ENCODE measurements around the gene PSMB9.

Gene PSMB9

DNA sequence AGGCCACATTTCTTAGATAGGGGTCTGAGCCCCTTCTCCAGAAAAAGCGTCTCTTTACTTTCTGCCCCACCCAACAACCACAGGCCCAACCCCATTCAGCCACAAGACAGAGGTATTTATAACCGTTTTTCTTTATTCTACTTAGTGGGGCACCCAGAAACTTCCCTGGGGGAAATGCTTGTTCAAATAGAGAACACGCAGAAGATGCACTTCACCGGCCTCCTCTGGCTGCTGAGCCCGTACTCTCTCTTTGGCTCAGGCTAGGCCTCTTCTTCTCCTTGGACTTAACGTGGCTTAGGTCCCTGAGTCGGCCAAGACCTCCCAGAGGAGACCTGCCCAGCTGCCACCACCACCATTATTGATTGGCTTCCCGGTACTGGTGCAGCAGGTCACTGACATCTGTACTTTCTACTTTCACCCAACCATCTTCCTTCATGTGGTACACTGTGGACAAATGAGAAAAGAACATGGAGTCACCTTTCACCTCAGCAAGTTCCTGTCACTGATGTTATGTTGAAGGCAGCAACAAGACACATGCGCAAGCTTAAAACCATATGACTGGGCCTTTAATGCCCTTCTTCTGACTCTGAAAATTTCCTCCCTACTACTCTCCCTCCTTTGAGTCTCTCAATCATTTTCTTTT is 13.3 kb upstream of the PSMB9 start:
- Histone ChIP-seq H3K36me3 (ENCODE audit: control insufficient read depth in 1 of 2, insufficient read depth in 2 of 2, low read length in 2 of 2) (peaks cover 22 to 37% of the 10 kb centered on the region in 2 donors), H3K4me1 (ENCODE audit: control insufficient read depth in 1 of 2, insufficient read depth in 2 of 2, low read length in 2 of 2) (peaks cover 13 to 32% of the 10 kb centered on the region in 2 donors)

DNA sequence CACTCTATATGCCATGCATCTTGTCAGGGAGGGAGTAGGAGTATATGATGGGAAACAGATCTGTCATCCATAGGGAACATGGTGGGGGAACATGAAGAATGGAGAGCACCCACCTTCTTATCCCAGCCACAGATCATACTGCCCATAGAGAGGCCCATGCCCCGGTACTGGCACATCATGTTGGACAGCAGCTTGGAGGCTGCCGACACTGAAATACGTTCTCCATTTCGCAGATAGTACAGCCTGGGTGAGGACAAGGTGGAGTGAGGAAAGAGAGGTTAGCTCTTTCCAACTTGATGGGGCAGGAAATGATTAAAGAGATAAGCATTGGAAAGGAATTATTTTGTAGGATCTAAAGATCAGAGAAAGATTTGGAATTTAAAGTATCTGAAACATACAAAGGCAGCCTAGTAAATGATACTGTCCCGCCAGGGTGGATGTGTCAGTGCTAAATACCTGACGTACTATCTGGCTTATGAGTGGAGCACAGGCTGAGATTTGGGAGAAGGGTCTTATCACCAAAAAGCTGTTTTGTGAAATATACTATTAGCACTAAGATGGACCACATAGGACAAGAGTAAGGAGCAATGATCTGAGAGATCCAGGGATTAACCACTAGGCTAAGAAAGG is 11.9 kb upstream of the PSMB9 start:
- H3K36me3 ChIP-seq (ENCODE audit: control insufficient read depth in 1 of 2, insufficient read depth in 2 of 2, low read length in 2 of 2): peaks cover 26 to 40% of the 10 kb centered on the region in 2 donors
- no peaks in the 10 kb centered on the region for H3K27me3 ChIP-seq (ENCODE audit: low read depth, low read length)
- H3K9me3 ChIP-seq (ENCODE audit: control insufficient read depth in 1 of 2, low read length in 2 of 2): no peaks in the 10 kb centered on the region
- H3K4me1 ChIP-seq (ENCODE audit: control insufficient read depth in 1 of 2, insufficient read depth in 2 of 2, low read length in 2 of 2): peaks cover 13 to 32% of the 10 kb centered on the region in 2 donors
- no peak overlapping the region for H3K27ac ChIP-seq (ENCODE audit: low read length)
- H3K4me3 ChIP-seq (ENCODE audit: low read depth in 1 of 2, low read length in 2 of 2): peak overlapping the region in 1 of 2 donors; percentile 92

More for the DNA sequence above, 13.3 kb upstream of the PSMB9 start:
- no peak overlapping the region for H3K27ac ChIP-seq (ENCODE audit: low read length)
- no peaks in the 10 kb centered on the region for H3K9me3 ChIP-seq (ENCODE audit: control insufficient read depth in 1 of 2, low read length in 2 of 2)
- no peaks in the 10 kb centered on the region for H3K27me3 ChIP-seq (ENCODE audit: low read depth, low read length)
- H3K4me3 ChIP-seq (ENCODE audit: low read depth in 1 of 2, low read length in 2 of 2): no peak overlapping the region

DNA sequence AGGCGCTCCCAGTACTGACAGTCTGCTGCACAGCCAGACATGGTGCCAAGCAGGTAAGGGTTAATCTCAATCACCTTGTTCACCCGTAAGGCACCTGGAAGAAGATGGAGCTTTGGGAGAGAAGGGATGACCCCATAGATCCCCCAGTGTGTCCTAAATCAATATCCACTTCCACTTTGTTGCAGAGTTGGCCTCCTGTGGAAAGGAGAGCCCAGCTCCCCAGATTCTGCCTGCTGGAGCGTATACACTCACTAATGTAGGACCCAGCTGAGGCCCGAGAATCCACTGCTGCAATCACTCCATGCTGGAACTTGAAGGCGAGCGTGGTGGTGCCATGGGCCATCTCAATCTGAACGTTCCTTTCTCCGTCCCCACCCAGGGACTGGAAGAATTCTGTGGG is 11.3 kb upstream of the PSMB9 start:
- H3K4me3 ChIP-seq (ENCODE audit: low read depth in 1 of 2, low read length in 2 of 2): peak overlapping the region; percentile 83 to 92
- H3K4me1 ChIP-seq (ENCODE audit: control insufficient read depth in 1 of 2, insufficient read depth in 2 of 2, low read length in 2 of 2): peaks cover 13 to 30% of the 10 kb centered on the region in 2 donors
- peaks cover 31 to 46% of the 10 kb centered on the region in 2 donors for H3K36me3 ChIP-seq (ENCODE audit: control insufficient read depth in 1 of 2, insufficient read depth in 2 of 2, low read length in 2 of 2)

DNA sequence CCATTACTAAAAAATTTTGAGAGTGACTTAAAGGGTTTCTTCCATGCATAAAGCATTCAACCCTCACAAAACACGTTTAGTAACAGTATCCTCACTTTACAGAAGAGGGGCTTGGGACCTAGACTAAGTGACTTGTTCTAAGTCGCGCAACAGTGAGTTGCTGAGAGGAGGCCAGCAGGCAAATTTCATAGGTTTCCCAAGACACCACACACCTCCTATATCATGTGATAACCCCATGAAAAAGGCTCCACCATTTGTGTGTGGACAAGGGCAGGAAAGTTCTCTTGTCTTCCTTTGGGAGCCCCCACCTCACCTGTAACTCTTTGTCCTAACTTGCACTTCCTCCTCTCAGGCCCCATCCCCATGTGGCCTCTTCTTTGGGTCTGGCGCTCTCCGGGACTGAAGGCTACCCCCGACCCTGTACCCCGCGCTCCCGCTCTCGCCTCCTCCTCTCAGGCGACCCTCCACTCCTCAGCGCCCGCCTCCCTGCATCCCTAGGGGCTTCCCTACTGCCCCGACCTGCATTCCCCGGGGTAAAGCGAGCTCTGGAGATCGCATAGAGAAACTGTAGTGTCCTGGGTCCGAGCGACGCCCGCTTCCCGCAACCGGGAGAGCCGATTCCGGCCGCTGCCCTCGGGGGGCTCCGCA is 10.5 kb upstream of the PSMB9 start:
- Histone ChIP-seq H3K36me3 (ENCODE audit: control insufficient read depth in 1 of 2, insufficient read depth in 2 of 2, low read length in 2 of 2) (peaks cover 35 to 52% of the 10 kb centered on the region in 2 donors), H3K4me1 (ENCODE audit: control insufficient read depth in 1 of 2, insufficient read depth in 2 of 2, low read length in 2 of 2) (peaks cover 13 to 26% of the 10 kb centered on the region in 2 donors), H3K27me3 (ENCODE audit: low read depth, low read length) (no peaks in the 10 kb centered on the region), H3K9me3 (ENCODE audit: control insufficient read depth in 1 of 2, low read length in 2 of 2) (no peaks in the 10 kb centered on the region), H3K27ac (ENCODE audit: low read length) (peak overlapping the region; percentile 99), H3K4me3 (ENCODE audit: low read depth in 1 of 2, low read length in 2 of 2) (peak overlapping the region; percentile 83 to 92)

More for the DNA sequence above, 11.3 kb upstream of the PSMB9 start:
- Histone ChIP-seq H3K9me3 (ENCODE audit: control insufficient read depth in 1 of 2, low read length in 2 of 2) (no peaks in the 10 kb centered on the region), H3K27ac (ENCODE audit: low read length) (peak overlapping the region; percentile 99), H3K27me3 (ENCODE audit: low read depth, low read length) (no peaks in the 10 kb centered on the region)

DNA sequence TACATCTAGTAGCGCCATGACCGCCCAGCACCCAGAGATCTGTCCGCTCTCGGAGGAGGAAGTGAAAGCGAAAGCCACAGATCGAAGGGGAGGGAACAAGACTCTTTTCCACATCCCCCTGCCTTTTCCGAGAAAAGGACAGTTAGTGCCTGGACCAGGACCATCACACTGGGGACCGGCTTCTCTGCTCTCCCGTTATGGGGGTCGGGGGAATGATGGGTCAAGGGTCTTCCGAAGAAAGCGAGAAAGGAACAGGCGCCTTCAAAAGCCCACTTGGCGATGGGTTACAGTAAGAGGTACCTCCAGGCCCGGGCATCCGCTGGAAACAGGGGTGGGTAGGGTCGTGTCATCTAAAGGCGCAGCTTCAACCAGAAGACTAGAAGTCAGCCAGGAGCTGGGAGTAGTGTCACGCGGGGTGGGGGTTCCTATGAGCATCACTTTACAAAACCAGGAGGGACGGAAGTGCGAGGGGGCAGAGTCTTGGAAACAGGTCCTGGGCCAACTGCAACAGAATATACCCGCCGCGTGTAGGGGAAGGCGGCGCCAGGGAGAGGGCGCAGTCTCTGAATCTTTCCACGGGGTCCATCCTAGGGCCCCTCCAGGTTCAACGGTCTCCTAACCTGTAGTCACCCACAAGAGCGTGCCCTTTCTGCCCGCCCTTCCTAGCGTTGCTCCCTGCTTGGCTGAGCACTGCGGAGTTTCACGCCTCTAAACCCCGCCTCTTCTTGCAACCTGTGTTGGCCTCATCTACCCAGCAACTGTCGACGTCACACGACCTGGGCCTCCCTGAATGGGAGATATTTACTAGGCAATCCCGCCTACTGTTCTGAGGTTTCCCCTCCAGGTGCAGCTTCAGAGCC is 9.8 kb upstream of the PSMB9 start, which contains the start of gene PSMB8:
Gene PSMB8 (minus strand): TSS at position 69 of the 860 bp plus-strand sequence. CDS start 51 bp downstream, at position 18.
- Histone ChIP-seq H3K36me3 (ENCODE audit: control insufficient read depth in 1 of 2, insufficient read depth in 2 of 2, low read length in 2 of 2) (peaks cover 42 to 56% of the 10 kb centered on the region in 2 donors), H3K9me3 (ENCODE audit: control insufficient read depth in 1 of 2, low read length in 2 of 2) (no peaks in the 10 kb centered on the region), H3K4me3 (ENCODE audit: low read depth in 1 of 2, low read length in 2 of 2) (peak within 1 kb of the TSS; percentile 83 to 92), H3K27ac (ENCODE audit: low read length) (peak within 1 kb of the TSS; percentile 99), H3K27me3 (ENCODE audit: low read depth, low read length) (no peaks in the 10 kb centered on the region), H3K4me1 (ENCODE audit: control insufficient read depth in 1 of 2, insufficient read depth in 2 of 2, low read length in 2 of 2) (peaks cover 13 to 26% of the 10 kb centered on the region in 2 donors)

- Histone ChIP-seq H3K27me3 (ENCODE audit: low read depth, low read length) (no peaks in the 10 kb centered on the region), H3K36me3 (ENCODE audit: control insufficient read depth in 1 of 2, insufficient read depth in 2 of 2, low read length in 2 of 2) (peaks cover 44 to 59% of the 10 kb centered on the region in 2 donors), H3K4me1 (ENCODE audit: control insufficient read depth in 1 of 2, insufficient read depth in 2 of 2, low read length in 2 of 2) (peaks cover 13 to 26% of the 10 kb centered on the region in 2 donors)
Observed at GRCh38 chr6:32844839-32845383, 9.1 kb upstream of the PSMB9 start.

DNA sequence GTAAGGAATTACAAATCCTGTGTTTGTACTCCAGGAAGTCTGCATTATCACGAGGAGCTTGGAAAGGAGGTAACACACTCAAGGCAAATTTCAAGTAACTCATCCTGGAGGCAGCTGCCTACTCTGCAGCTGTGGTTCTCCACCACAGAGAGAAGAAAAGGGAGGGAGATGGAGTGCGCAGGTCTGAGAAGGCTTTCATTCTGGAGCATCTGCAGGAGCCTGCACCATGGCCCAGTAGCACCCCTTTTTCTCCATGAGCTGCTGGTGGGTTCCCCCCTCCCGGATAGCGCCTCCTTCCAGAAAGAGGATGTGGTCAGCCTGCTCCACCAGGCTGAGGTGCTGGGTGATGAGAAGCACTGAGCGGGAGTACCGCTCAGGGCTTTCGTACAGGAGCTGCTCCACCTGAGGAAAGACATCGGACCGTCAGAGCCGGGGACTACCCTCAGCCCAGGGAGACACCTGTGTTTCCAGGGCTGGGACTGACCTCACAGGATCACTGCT is 8.6 kb upstream of the PSMB9 start:
- Histone ChIP-seq H3K9me3 (ENCODE audit: control insufficient read depth in 1 of 2, low read length in 2 of 2) (no peaks in the 10 kb centered on the region), H3K27me3 (ENCODE audit: low read depth, low read length) (no peaks in the 10 kb centered on the region), H3K27ac (ENCODE audit: low read length) (peak overlapping the region; percentile 99), H3K36me3 (ENCODE audit: control insufficient read depth in 1 of 2, insufficient read depth in 2 of 2, low read length in 2 of 2) (peaks cover 46 to 61% of the 10 kb centered on the region in 2 donors), H3K4me1 (ENCODE audit: control insufficient read depth in 1 of 2, insufficient read depth in 2 of 2, low read length in 2 of 2) (peaks cover 13 to 26% of the 10 kb centered on the region in 2 donors), H3K4me3 (ENCODE audit: low read depth in 1 of 2, low read length in 2 of 2) (peak overlapping the region; percentile 83 to 92)

More at GRCh38 chr6:32844839-32845383, 9.1 kb upstream of the PSMB9 start:
- no peaks in the 10 kb centered on the region for H3K9me3 ChIP-seq (ENCODE audit: control insufficient read depth in 1 of 2, low read length in 2 of 2)
- peak overlapping the region; percentile 83 to 92 for H3K4me3 ChIP-seq (ENCODE audit: low read depth in 1 of 2, low read length in 2 of 2)
- peak overlapping the region; percentile 99 for H3K27ac ChIP-seq (ENCODE audit: low read length)

- no peaks in the 10 kb centered on the region for H3K9me3 ChIP-seq (ENCODE audit: control insufficient read depth in 1 of 2, low read length in 2 of 2)
- no peaks in the 10 kb centered on the region for H3K27me3 ChIP-seq (ENCODE audit: low read depth, low read length)
- peaks cover 13 to 33% of the 10 kb centered on the region in 2 donors for H3K4me1 ChIP-seq (ENCODE audit: control insufficient read depth in 1 of 2, insufficient read depth in 2 of 2, low read length in 2 of 2)
- H3K27ac ChIP-seq (ENCODE audit: low read length): no peak overlapping the region
- peaks cover 40 to 54% of the 10 kb centered on the region in 2 donors for H3K36me3 ChIP-seq (ENCODE audit: control insufficient read depth in 1 of 2, insufficient read depth in 2 of 2, low read length in 2 of 2)
- H3K4me3 ChIP-seq (ENCODE audit: low read depth in 1 of 2, low read length in 2 of 2): no peak overlapping the region
Observed at GRCh38 chr6:32847004-32847403, 7.0 kb upstream of the PSMB9 start.

DNA sequence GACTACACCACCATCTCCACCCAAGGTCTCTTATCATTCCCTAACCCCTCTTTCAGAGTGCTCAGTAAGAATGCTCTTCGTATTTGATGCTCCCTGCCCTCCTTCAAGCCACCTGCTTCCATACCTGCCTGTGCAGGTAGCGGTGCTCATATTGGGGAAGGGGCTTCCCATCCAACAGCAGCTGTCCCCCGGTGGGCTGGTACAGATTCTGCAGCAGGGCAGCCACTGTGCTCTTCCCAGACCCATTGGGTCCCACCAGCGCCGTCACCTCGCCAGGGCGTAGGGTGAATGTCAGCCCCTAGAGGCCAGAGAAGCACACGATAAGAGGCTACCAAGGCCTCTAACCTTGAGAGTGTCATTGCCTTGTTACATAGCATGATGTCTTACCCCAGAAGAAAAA is 6.2 kb upstream of the PSMB9 start:
- Histone ChIP-seq H3K4me3 (ENCODE audit: low read depth in 1 of 2, low read length in 2 of 2) (no peak overlapping the region), H3K36me3 (ENCODE audit: control insufficient read depth in 1 of 2, insufficient read depth in 2 of 2, low read length in 2 of 2) (peaks cover 33 to 47% of the 10 kb centered on the region in 2 donors), H3K27ac (ENCODE audit: low read length) (no peak overlapping the region), H3K27me3 (ENCODE audit: low read depth, low read length) (no peaks in the 10 kb centered on the region), H3K4me1 (ENCODE audit: control insufficient read depth in 1 of 2, insufficient read depth in 2 of 2, low read length in 2 of 2) (peaks cover 11 to 30% of the 10 kb centered on the region in 2 donors), H3K9me3 (ENCODE audit: control insufficient read depth in 1 of 2, low read length in 2 of 2) (no peaks in the 10 kb centered on the region)

- no peaks in the 10 kb centered on the region for H3K27me3 ChIP-seq (ENCODE audit: low read depth, low read length)
- peaks cover 11 to 24% of the 10 kb centered on the region in 2 donors for H3K4me1 ChIP-seq (ENCODE audit: control insufficient read depth in 1 of 2, insufficient read depth in 2 of 2, low read length in 2 of 2)
- H3K27ac ChIP-seq (ENCODE audit: low read length): no peak overlapping the region
- no peaks in the 10 kb centered on the region for H3K9me3 ChIP-seq (ENCODE audit: control insufficient read depth in 1 of 2, low read length in 2 of 2)
- H3K4me3 ChIP-seq (ENCODE audit: low read depth in 1 of 2, low read length in 2 of 2): no peak overlapping the region
- peaks cover 33 to 47% of the 10 kb centered on the region in 2 donors for H3K36me3 ChIP-seq (ENCODE audit: control insufficient read depth in 1 of 2, insufficient read depth in 2 of 2, low read length in 2 of 2)
Observed at GRCh38 chr6:32849126-32849525, 4.9 kb upstream of the PSMB9 start.
